ENCODE data around the gene IPO13. TPM values are rescaled to one million over a fixed set of nuclear protein-coding genes. Genes with fewer than 3 reads are reported as not detected.

The IPO13 gene
- total RNA-seq, 2 donors from 2014 or later: 25.9 to 28.1 TPM

GRCh38 chr1:43931711-43932660 is 14.8 kb upstream of the IPO13 start:
- TF ChIP-seq CTCF (IDR thresholded peaks at IDR 0.05): no peak
- H3K4me3 ChIP-seq: no peak overlapping the region
- no peaks in the 10 kb centered on the region for H3K36me3 ChIP-seq

GRCh38 chr1:43932786-43933385 is 13.9 kb upstream of the IPO13 start:
- Histone ChIP-seq H3K4me3 (peak overlapping the region in 1 of 2 donors; percentile 42), H3K36me3 (no peaks in the 10 kb centered on the region), H3K9me3 (no peaks in the 10 kb centered on the region), H3K4me1 (peaks cover 0 to 31% of the 10 kb centered on the region in 2 donors), H3K27me3 (peaks cover 0 to 3% of the 10 kb centered on the region in 2 donors), H3K27ac (no peak overlapping the region)
- no peak for DNase-seq (ENCODE audit: low spot score)
- no peak for TF ChIP-seq CTCF (IDR thresholded peaks at IDR 0.05)

More at GRCh38 chr1:43931711-43932660, 14.8 kb upstream of the IPO13 start:
- Histone ChIP-seq H3K4me1 (peaks cover 0 to 31% of the 10 kb centered on the region in 2 donors), H3K27me3 (peaks cover 0 to 3% of the 10 kb centered on the region in 2 donors), H3K27ac (no peak overlapping the region), H3K9me3 (no peaks in the 10 kb centered on the region)
- no peak for DNase-seq (ENCODE audit: low spot score)

- peaks cover 0 to 33% of the 10 kb centered on the region in 2 donors for H3K4me1 ChIP-seq
- H3K4me3 ChIP-seq: peak within 1 kb of the TSS; percentile 18 to 42
- no peak for DNase-seq (ENCODE audit: low spot score)
- no peak for TF ChIP-seq CTCF (IDR thresholded peaks at IDR 0.05)
- no peaks in the 10 kb centered on the region for H3K36me3 ChIP-seq
- H3K9me3 ChIP-seq: no peaks in the 10 kb centered on the region
- peaks cover 0 to 3% of the 10 kb centered on the region in 2 donors for H3K27me3 ChIP-seq
- no peak within 1 kb of the TSS for H3K27ac ChIP-seq
Observed at GRCh38 chr1:43933386-43934100, 13.2 kb upstream of the IPO13 start, which contains the start of gene ARTN. Gene ARTN, plus strand, starts transcription at chr1:43933801. Its CDS starts 1,856 bp downstream, at chr1:43935657.

DNA sequence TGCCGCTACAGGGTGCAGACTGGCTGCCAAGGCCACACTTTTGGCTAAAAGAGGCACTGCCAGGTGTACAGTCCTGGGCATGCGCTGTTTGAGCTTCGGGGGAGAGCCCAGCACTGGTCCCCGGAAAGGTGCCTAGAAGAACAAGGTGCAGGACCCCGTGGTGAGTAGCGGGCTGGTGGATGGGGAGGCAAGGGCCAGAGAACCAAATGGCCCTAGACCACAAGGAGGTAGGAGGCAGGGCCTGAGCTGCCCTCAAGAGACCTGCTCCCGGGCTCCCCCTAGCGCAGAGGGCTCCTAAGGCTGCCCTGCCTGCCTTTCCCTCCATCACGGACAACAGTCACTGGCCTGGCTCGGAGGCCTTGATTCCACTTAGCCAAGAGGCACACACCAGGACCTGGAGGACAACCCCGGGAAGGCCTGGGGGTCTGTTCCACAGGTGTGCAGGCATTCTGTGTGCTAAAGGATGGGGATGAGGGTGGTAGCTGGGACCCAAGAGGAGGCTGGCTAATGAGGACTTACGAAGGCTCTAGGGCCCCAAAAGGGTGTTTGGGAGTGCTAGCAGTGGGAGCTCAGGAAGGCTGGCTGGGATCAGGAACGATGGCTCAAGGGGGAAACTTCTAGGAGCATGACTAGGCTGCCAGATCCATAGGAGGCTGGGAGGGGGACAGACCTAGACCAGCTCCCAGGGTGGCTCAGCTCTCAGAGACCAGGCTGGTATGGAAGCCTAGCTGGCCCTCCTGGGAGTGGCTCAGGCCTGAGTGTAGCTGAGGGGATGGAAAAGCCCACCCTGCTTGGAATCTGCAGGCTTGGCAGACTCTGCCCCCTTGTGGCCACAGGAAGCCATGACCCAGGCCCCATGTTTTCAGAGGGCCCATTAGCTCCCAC is 12.4 kb upstream of the IPO13 start:
- peak; percentile 85 to 87 for TF ChIP-seq CTCF (IDR thresholded peaks at IDR 0.05)
- peak overlapping the region in 1 of 2 donors; percentile 42 for H3K4me3 ChIP-seq
- H3K27me3 ChIP-seq: peaks cover 0 to 3% of the 10 kb centered on the region in 2 donors
- DNase-seq (ENCODE audit: low spot score): no peak
- H3K4me1 ChIP-seq: peaks cover 0 to 37% of the 10 kb centered on the region in 2 donors
- H3K9me3 ChIP-seq: no peaks in the 10 kb centered on the region
- no peaks in the 10 kb centered on the region for H3K36me3 ChIP-seq
- no peak overlapping the region for H3K27ac ChIP-seq

GRCh38 chr1:43934986-43935324 is 11.8 kb upstream of the IPO13 start:
- no peaks in the 10 kb centered on the region for H3K9me3 ChIP-seq
- peaks cover 0 to 37% of the 10 kb centered on the region in 2 donors for H3K4me1 ChIP-seq
- no peak for DNase-seq (ENCODE audit: low spot score)
- no peak for TF ChIP-seq CTCF (IDR thresholded peaks at IDR 0.05)
- no peaks in the 10 kb centered on the region for H3K36me3 ChIP-seq
- no peak overlapping the region for H3K27ac ChIP-seq
- no peak overlapping the region for H3K4me3 ChIP-seq
- peaks cover 0 to 3% of the 10 kb centered on the region in 2 donors for H3K27me3 ChIP-seq

Data from right atrium auricular region (tissue), 2 donors.